Measurements from ENCODE around the gene SYT15. TPM values are rescaled to one million over a fixed set of nuclear protein-coding genes. Genes with fewer than 3 reads are reported as not detected.
"Not testable (repeated sequence)": the region's sequence is repeated elsewhere in the genome, so short reads cannot be mapped to it uniquely, and the experiment has no call there.

Gene SYT15
- total RNA-seq, 1 donor from 2014 or later = 1.2 TPM

GRCh38 chr10:46556515-46557318, 22.2 kb upstream of the SYT15 start, which contains the start of gene GPRIN2:
GPRIN2 (minus strand) TSS chr10:46556658; CDS start chr10:46550736, 5,922 bp downstream.
- intact Hi-C loops (cut with micrococcal nuclease) = no loop called here

- intact Hi-C loops (cut with micrococcal nuclease) = no loop called here
These were observed 21.4 kb upstream of the SYT15 start for GRCh38 chr10:46557319-46558121.

DNA sequence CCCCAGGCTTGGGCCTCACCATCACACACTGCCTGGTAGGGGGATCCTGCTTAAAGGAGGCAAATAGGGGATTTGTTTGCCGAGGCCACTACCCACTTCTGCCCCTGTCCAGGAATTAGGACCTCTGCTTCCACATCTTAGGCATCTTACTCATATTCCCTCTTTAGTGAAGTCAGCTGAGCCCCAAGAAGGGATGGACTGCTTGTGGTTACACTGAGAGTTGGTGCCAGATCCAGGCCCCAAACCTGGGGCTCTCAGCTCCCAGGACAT, 20.9 kb upstream of the SYT15 start:
- intact Hi-C loops (cut with micrococcal nuclease) = no loop called here

- intact Hi-C loops (cut with micrococcal nuclease) = no loop called here
These were observed 20.3 kb upstream of the SYT15 start for GRCh38 chr10:46558392-46559185.

- intact Hi-C loops (cut with micrococcal nuclease) = no loop called here
These were observed 19.7 kb upstream of the SYT15 start for GRCh38 chr10:46559231-46559671.

GRCh38 chr10:46560381-46560780, 18.5 kb upstream of the SYT15 start:
- intact Hi-C loops (cut with micrococcal nuclease) = loop anchor here (10.0 kb wide), 1 partner anchor 1326 kb away; no protein-coding TSS in a partner anchor

DNA sequence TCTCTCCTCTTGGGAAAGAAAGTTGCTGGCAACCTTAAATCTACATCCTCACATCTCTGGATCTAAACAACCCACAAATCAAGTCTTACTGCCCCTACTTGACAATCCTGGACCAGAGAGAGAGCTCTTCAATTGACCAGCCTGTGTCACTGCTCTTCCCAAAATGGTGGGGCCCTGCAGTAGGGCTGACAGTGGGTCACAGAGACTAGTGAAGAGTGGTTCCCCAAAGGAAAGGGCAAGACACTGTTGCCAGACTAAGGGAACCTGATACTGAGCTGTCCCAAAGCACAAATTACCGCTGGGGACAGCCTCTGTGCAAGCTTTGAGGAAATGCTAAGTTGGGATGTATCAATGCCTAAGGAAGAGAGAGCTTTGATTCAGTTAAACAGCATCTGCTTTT, 18.0 kb upstream of the SYT15 start:
- intact Hi-C loops (cut with micrococcal nuclease) = loop anchor here (10.0 kb wide), 1 partner anchor 1326 kb away; no protein-coding TSS in a partner anchor

- intact Hi-C loops (cut with micrococcal nuclease) = loop anchor here (10.0 kb wide), 1 partner anchor 1331 kb away; no protein-coding TSS in a partner anchor
These were observed 13.2 kb upstream of the SYT15 start for GRCh38 chr10:46565591-46566332.

DNA sequence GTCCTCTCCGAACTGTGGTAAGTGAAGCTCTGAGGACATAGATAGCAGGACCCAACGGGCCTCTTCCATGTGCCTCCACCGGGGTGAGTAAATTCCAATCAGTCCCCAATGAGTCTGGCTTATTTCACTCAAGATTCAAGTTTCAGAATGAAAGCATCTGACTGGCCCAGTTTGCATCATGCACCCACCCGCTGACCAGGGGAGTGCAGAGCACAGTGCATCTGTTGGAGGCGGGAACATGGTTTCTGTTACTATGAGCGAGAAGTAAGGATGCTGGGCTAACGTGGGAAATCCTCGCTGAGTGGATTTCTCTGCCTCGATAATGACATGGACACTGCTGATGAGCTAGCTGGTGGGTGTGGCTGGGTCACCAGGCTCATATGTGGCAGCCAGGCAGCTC, 11.8 kb upstream of the SYT15 start:
- intact Hi-C loops (cut with micrococcal nuclease) = loop anchor here (10.0 kb wide), 1 partner anchor 1332 kb away; no protein-coding TSS in a partner anchor

DNA sequence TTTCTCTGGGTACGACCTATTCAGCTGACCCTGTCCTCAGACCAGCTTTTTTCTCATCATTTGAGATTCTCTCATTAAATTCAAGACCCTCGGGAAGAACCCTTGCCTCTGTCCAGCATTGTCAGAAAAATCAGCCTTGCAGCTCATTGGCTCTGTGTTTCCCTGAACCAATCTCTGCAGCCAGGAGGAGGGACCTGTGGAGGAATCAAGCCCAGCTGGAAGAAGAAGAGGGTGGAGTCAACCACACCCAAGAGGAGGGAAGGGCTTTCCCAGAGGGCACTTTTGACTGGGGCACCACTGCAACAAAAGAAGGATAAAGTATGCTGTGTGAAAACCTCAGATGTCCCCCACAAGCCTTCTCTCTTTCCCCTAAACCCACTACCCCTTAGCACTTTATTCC, 8.3 kb upstream of the SYT15 start:
- intact Hi-C loops (cut with micrococcal nuclease) = not testable (repeated sequence)

- intact Hi-C loops (cut with micrococcal nuclease) = not testable (repeated sequence)
These were observed 6.2 kb upstream of the SYT15 start for GRCh38 chr10:46572765-46573164.

DNA sequence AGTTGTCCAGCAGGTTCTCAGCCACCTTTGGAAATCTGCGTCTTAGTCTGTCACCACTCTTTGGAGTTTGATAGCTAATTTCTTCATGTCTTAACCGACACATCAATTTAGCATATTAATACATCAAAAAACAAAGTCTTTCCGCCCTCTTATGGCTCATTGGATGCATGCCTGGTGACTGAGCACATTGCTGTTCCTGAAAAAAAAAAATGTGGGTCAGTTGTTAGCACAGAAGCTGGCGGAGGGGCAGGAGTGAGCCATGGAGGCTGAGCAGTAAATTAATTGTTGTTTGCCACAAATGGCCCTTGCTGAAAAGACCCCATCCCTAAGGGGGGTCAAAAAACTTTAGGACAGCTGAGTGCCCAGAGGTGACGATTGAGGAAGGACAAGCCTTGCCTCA, 5.6 kb upstream of the SYT15 start:
- intact Hi-C loops (cut with micrococcal nuclease) = not testable (repeated sequence)

GRCh38 chr10:46573884-46574283, 5.0 kb upstream of the SYT15 start:
- intact Hi-C loops (cut with micrococcal nuclease) = not testable (repeated sequence)

- intact Hi-C loops (cut with micrococcal nuclease) = not testable (repeated sequence)
These were observed 1.1 kb upstream of the SYT15 start for GRCh38 chr10:46577624-46578473.

GRCh38 chr10:46579378-46579777, 450 bp downstream of the SYT15 start:
- intact Hi-C loops (cut with micrococcal nuclease) = not testable (repeated sequence)

DNA sequence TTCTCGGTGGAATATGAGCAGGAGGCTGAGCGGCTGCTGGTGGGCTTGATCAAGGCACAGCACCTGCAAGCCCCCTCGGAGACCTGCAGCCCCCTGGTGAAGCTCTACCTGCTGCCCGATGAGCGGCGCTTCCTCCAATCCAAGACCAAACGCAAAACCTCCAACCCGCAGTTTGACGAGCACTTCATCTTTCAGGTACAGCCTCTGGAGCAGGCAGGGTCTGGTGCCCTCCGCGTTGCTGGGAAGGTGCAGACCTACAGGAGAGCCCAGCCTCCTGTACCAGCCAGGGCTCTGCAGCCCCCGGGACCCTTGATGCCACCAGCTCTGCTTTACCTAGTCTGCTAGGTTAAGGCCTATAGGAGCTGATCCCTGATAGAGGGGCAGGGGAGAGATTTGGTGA, 3.1 kb downstream of the SYT15 start:
- intact Hi-C loops (cut with micrococcal nuclease) = not testable (repeated sequence)

DNA sequence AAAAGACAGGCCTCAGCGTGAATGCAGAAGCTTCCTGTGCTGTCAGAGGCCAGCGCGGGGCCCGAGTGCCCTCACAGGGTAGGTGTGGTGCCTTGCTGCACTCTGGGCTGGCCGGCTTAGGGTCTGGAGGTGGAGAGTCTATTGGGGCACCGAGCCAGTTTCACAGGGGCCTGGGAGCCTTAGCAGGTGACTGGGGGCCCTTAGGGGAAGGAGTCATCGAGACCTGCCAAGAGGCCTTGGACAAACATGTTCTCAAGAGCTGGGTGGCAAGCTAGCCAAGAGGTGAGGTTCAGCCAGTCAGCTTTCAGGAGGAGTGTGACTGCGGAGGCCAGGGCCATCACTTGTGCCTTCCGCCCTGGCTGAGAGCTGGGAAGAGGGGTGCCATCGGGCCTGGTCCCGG, 3.6 kb downstream of the SYT15 start:
- intact Hi-C loops (cut with micrococcal nuclease) = not testable (repeated sequence)

- intact Hi-C loops (cut with micrococcal nuclease) = not testable (repeated sequence)
These were observed 5.3 kb downstream of the SYT15 start for GRCh38 chr10:46584196-46584595.

- intact Hi-C loops (cut with micrococcal nuclease) = not testable (repeated sequence)
These were observed 6.3 kb downstream of the SYT15 start for GRCh38 chr10:46585246-46585645.

GRCh38 chr10:46587546-46587945, 8.6 kb downstream of the SYT15 start:
- intact Hi-C loops (cut with micrococcal nuclease) = not testable (repeated sequence)
